Activated naive CD8-positive, alpha-beta T cell treated with anti-CD3 and anti-CD28 coated beads, Interleukin-2, amount 50 U/mL, for 24 hours (primary cell): ENCODE results near the gene ZBTB7C.
A peak's percentile ranks its signal among the peaks of the same experiment; 100 is the strongest.

Source experiments
- ATAC-seq: fragments of 150-1000 bp; cut with Tn5 transposase; one replicate; pipeline ENCODE4 v1.10.0; 2021
- DNase-seq: peaks from one replicate; pipeline ENCODE4 v3.0.0; 2021
- H3K27ac Mint-ChIP-seq: one replicate; pipeline ENCODE4 v1.8.0; 2021; ENCODE audit warnings: mild to moderate bottlenecking, mixed read lengths
- H3K27me3 Mint-ChIP-seq: one replicate; pipeline ENCODE4 v1.8.0; 2021; ENCODE audit warnings: mixed read lengths
- H3K36me3 Mint-ChIP-seq: one replicate; pipeline ENCODE4 v1.8.0; 2021; ENCODE audit warnings: low read depth, mixed read lengths
- H3K4me1 Mint-ChIP-seq: one replicate; pipeline ENCODE4 v1.8.0; 2021; ENCODE audit warnings: mixed read lengths
- H3K4me3 Mint-ChIP-seq: one replicate; pipeline ENCODE4 v1.8.0; 2021; ENCODE audit warnings: mild to moderate bottlenecking, moderate library complexity, mixed read lengths
- H3K9me3 Mint-ChIP-seq: one replicate; pipeline ENCODE4 v1.8.0; 2021; ENCODE audit warnings: mixed read lengths

ZBTB7C gene

DNA sequence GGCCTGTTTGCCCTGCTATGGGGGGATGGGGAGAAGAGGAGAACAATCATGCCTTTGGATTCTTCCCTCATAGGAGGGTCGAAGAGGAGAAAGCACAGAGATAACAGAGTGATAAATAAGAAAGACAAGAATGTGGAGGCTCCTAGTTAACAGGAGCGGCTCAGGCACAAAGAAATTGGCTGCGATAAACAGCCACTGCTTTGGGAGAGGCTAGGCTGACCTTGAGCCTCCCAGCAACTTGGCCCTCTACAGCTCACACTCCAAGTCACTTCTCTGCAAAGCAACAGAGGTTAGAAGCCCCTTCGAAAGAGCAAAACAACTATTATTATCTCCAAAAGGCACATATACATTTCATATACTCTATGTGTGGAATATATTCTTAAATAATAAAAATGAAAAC lies 69.5 kb downstream of the ZBTB7C start:
- no peaks in the 10 kb centered on the region for H3K4me1 Mint-ChIP-seq
- H3K27me3 Mint-ChIP-seq, result no peaks in the 10 kb centered on the region
- no peaks in the 10 kb centered on the region for H3K36me3 Mint-ChIP-seq
- ATAC-seq, result no peak
- H3K27ac Mint-ChIP-seq, result no peak overlapping the region
- H3K9me3 Mint-ChIP-seq, result no peaks in the 10 kb centered on the region
- no peak overlapping the region for H3K4me3 Mint-ChIP-seq
- no peak for DNase-seq

DNA sequence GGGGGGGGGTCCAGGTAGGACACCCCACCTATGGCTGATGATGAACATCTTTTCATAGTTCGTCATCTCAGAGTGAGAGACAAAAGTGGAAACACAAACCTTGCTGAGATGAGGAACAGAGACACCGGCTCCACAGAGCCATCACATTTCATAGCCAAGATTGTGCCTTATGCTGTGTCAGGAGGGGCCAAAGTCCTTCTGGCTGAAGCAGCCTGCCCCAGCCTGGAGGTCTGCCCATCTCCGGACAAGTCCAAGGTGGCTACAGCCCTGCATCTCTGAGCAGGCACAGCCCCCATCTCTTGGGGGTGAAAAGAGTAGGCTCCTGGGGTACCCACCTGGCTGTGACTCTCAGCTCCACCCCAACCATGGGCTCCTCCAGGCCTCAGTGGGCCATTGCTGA lies 70.3 kb downstream of the ZBTB7C start:
- H3K4me1 Mint-ChIP-seq, result no peaks in the 10 kb centered on the region
- ATAC-seq, result no peak
- DNase-seq, result no peak
- H3K27me3 Mint-ChIP-seq, result peaks cover 4% of the 10 kb centered on the region
- H3K27ac Mint-ChIP-seq, result no peak overlapping the region
- H3K9me3 Mint-ChIP-seq, result no peaks in the 10 kb centered on the region
- no peak overlapping the region for H3K4me3 Mint-ChIP-seq
- H3K36me3 Mint-ChIP-seq, result no peaks in the 10 kb centered on the region

DNA sequence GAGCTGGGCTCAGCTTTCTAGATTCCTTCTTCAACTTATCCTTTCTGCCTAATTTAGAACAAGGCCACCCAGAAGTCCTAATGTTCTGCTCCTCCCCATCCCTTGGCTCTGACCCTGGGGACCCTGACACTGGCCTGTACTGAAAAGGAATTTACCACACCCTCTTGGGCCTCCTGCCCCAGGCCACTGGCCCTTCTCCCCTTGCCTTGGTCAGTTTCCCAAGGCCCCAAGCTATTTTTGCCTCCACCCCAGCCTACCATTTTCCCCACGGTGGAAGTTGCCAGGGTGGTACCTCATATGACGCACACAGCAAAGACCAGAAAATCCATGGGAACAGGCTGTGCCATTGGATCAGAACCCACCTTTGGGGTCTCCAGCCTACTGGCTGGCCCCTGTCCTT lies 72.1 kb downstream of the ZBTB7C start:
- Mint-ChIP-seq H3K4me3 (no peak overlapping the region), H3K27me3 (peaks cover 6% of the 10 kb centered on the region), H3K27ac (no peak overlapping the region), H3K36me3 (no peaks in the 10 kb centered on the region), H3K4me1 (no peaks in the 10 kb centered on the region), H3K9me3 (no peaks in the 10 kb centered on the region)
- no peak for ATAC-seq
- DNase-seq, result no peak

DNA sequence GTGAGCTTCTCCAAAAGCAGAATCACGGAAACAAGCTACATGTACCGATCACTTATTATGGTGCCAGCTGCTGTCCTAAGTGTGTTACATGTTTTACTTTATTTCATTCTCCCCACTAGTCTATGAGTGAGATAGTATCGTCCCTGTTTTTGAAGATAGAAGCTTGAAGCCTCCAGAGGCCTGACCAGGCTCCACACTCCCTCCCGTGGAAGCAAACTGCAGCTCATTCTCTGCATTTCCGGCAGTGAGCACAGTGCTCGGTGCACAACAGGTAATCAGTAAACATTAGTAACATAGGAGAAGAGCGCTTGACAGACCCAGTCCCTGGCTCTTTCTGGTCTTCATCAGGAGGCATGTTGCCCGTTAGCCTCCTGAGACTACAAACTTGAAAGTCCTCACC lies 72.9 kb downstream of the ZBTB7C start:
- Mint-ChIP-seq H3K9me3 (no peaks in the 10 kb centered on the region), H3K4me1 (no peaks in the 10 kb centered on the region), H3K36me3 (no peaks in the 10 kb centered on the region), H3K4me3 (no peak overlapping the region), H3K27me3 (peaks cover 7% of the 10 kb centered on the region), H3K27ac (no peak overlapping the region)
- DNase-seq (no peak), ATAC-seq (no peak)

DNA sequence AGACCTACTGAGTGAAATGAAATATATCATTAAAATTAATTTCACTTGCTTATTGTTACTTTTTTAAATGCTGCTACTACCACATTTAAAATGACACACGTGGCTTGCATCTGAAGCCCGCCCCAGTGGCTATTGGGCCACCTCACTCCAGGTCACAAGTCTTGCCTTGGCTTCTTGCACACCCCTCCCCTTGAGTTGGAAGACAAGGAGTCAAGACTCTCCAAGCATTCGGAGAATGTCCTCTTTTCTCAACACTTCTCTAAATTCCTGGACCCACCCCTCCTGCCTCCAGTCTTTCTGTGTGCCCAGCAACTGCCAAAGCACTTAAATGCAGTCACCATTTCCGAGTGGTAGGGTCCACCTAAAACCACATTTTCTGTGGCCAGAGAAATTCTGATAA lies 73.4 kb downstream of the ZBTB7C start:
- no peak for ATAC-seq

DNA sequence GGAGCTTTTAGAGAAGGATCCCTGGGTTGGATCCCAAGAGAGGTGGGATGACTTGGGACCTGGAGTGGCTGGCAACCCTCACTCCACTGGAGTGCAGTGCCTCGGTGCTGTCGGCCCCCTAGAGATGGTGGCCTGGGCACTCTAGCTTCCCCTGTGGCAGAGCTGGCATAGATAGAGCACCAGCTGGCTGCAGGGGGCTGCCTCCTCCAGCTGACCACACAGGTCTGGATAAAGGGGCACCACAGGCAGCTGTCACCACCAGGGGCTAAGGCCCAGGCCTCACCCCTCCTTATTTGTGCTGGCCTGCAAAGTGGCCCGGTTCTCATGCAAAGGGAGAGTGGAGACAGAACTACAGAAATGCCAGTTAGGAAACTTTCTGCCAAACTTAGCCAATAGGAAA lies 74.3 kb downstream of the ZBTB7C start:
- no peaks in the 10 kb centered on the region for H3K9me3 Mint-ChIP-seq
- H3K4me1 Mint-ChIP-seq, result no peaks in the 10 kb centered on the region
- no peak overlapping the region for H3K4me3 Mint-ChIP-seq
- no peaks in the 10 kb centered on the region for H3K36me3 Mint-ChIP-seq
- H3K27me3 Mint-ChIP-seq, result peaks cover 7% of the 10 kb centered on the region
- no peak overlapping the region for H3K27ac Mint-ChIP-seq
- ATAC-seq (no peak), DNase-seq (no peak)

More for the DNA sequence above, 73.4 kb downstream of the ZBTB7C start:
- Mint-ChIP-seq H3K27ac (no peak overlapping the region), H3K9me3 (no peaks in the 10 kb centered on the region), H3K27me3 (peaks cover 7% of the 10 kb centered on the region), H3K36me3 (no peaks in the 10 kb centered on the region), H3K4me3 (no peak overlapping the region), H3K4me1 (no peaks in the 10 kb centered on the region)
- DNase-seq, result no peak

DNA sequence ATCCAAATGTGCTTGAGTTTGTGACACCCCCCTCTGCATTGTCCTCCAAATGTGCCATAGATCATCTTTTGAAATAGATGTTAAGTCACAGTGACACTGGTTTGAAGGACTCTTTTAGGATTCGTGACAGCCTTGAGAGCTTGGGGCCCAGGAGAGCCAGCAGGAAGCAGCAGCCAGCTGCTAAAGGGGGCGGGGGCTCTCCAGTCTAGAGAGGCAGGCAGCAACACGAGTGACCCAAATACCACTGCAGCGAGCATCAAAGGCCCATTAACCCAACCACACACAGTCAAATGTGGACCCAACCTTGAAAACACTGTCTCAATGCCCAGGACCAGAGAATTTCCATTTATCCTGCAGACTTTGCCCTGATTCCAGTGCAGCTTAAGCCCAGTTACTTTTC lies 75.6 kb downstream of the ZBTB7C start:
- Mint-ChIP-seq H3K27ac (no peak overlapping the region), H3K4me3 (no peak overlapping the region), H3K27me3 (peaks cover 7% of the 10 kb centered on the region), H3K9me3 (no peaks in the 10 kb centered on the region), H3K4me1 (no peaks in the 10 kb centered on the region), H3K36me3 (no peaks in the 10 kb centered on the region)
- no peak for DNase-seq
- ATAC-seq, result no peak

DNA sequence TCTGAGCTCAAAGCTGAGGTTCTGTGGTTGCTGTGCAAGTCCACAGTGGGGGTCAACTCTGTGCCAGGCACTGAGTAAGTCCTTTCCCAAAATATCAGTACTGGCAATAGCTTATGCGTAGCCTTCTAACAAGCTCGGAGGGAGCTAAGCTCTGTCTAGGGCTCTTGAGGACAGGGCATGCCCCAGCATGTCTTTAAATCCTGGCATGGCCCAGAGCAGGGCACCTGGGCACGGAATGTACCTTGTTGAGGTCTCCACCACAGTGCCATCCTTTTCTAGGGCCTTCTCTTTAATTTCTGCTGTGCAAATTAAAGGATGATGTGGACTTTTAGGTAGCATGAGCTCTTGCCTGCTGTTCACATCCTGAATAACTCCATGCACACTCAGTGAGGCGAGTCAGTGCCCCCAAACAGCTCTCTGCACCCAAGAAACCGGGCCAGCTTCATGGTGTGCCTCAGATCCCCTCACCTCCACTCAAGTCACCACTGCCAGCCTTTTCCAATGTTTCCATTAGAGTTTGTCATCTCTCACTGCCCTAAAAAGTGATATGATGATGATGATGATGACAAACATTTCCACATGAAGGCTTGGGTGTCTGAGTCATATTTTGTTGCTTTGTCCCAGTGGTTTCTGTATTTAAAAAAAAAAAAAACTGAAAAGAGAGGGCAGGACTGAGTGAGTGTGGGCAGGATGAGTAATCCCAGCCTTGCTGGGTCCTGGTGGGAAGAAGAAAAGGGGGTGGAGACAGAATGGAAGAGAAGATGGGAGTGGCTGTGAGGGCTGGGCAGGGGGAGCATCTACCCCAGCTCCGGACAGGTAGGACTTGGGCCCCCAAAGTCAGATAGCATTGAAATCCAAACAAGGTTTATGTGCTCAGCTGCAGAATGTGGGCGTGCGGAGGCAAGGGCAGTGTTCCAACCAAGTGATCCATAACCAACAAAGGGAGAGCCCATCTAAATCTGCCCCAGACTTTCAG lies 78.9 kb downstream of the ZBTB7C start:
- ATAC-seq (peak; percentile 52), DNase-seq (no peak)
- Mint-ChIP-seq H3K36me3 (no peaks in the 10 kb centered on the region), H3K9me3 (no peaks in the 10 kb centered on the region), H3K4me3 (no peak overlapping the region), H3K27ac (no peak overlapping the region), H3K4me1 (no peaks in the 10 kb centered on the region), H3K27me3 (peaks cover 7% of the 10 kb centered on the region)

DNA sequence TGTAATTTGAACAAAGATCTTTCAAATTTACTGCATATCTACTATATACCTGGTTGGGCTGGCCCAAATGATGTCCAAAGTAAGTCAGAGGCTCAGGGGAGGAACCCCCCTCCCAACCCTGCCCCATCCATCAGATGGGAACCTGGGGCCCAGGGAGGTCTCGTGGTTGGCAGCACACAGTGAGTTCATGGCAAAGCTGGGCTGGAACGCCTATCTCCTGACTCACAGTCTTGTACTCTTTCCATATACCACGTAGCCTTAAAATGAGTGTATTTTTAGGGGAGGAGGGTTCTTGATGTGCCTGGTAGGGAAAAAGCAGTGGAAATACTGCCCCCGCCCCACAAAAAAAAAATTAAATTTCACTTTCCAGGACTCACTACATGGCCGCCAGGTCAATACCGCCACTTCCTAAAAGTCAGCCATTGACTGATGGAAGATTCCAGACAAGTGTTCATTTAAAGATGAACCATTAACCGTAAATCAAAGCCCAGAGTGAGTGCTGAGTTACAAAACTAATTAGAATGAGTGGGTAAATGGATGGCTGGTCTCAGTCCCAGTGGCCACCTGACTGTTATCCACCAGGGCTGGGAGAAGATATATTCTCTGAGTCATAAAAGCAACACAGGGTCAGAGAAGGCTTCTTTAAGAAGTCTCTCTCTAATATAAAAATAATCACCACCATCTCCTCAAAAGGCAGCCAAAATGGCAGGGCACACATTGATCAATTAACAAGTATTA lies 80.5 kb downstream of the ZBTB7C start:
- no peaks in the 10 kb centered on the region for H3K9me3 Mint-ChIP-seq
- no peak overlapping the region for H3K4me3 Mint-ChIP-seq
- no peaks in the 10 kb centered on the region for H3K36me3 Mint-ChIP-seq
- no peaks in the 10 kb centered on the region for H3K4me1 Mint-ChIP-seq
- H3K27me3 Mint-ChIP-seq, result peaks cover 6% of the 10 kb centered on the region
- DNase-seq (no peak), ATAC-seq (no peak)
- H3K27ac Mint-ChIP-seq, result no peak overlapping the region

DNA sequence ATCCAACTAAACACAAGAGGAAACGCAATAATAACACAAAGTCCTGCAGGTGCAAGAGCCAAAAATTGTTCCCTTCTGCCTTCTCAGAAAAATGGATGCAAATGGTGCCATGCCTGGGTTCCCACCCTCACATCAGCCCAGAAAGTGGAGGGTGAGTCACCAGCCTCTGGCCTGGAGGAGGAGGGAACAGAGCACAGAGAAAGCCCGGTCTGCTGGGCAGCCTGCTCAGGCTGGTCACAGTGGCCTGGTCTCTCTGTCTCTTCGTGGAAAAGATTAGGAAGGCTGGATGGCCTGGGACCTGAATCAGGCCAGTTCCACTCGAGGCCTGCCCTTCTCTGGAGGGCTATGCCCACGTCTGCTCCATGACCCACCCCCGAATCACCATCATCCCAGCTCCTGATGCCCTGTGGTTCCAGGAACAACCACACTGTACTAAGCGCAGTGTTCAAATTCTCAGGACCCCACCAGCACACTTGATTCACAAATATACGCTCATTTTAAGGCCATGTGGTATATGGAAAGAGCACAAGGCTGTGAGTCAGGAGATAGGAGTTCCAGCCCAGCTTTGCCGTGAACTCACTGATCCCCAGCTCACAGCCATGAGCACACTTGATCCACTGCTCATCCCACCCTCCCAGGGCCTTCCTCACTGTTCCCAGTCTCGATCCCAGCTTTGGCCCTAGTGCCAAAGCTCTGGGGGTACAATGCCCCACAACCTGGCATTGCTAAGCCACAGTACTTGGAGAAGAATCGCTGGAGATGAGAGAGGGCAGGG lies 82.1 kb downstream of the ZBTB7C start:
- ATAC-seq, result no peak
- DNase-seq, result no peak
- Mint-ChIP-seq H3K36me3 (no peaks in the 10 kb centered on the region), H3K27me3 (peaks cover 5% of the 10 kb centered on the region), H3K27ac (no peak overlapping the region), H3K9me3 (no peaks in the 10 kb centered on the region), H3K4me1 (no peaks in the 10 kb centered on the region), H3K4me3 (no peak overlapping the region)

DNA sequence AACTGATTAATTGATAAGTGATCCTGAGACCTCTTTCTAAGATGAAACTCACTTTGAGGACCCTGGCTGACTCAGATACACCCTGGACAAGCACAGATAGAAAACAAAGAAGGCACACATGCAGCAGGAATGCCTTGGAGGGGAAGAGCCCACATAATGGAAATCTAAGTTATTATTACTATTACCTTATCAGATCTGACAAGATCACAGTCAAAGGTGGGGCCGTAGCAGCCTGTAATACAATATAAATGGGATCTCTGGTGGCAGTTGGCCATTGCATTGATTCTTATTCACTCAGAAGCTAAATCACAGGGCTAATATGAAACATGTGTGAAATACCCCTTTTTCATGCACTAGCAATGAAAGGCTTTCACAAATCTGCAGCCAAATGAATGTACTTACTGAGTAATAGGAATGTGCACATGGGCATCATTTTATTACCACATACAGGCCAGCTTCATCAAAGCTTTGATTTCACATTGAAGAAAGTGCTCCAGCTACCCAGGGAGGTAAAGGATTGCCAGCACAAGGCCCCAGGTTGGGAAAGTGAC lies 84.0 kb downstream of the ZBTB7C start:
- Mint-ChIP-seq H3K9me3 (no peaks in the 10 kb centered on the region), H3K27me3 (peaks cover 3% of the 10 kb centered on the region), H3K4me3 (no peak overlapping the region), H3K27ac (no peak overlapping the region), H3K4me1 (no peaks in the 10 kb centered on the region), H3K36me3 (no peaks in the 10 kb centered on the region)
- DNase-seq (no peak), ATAC-seq (no peak)

DNA sequence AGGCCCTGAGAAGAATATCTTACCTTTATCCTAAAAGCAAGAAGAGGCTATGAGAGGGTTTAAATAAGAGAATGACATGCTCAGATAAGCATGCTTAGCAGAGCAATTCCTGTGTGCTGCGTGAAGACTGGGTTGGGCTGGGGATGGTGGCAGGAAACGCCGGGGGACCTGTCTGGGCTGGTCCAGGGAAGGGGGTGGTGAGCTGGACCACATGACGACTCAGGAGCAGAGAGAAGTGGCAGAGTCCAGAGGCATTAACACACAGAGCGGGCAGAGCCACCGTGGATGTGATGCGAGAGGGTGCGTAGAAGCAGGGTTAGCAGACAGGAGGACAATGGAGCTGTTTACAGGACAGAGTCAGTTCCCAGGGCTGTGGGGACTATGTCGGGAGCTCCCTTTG lies 84.5 kb downstream of the ZBTB7C start:
- Mint-ChIP-seq H3K27ac (no peak overlapping the region), H3K36me3 (no peaks in the 10 kb centered on the region), H3K4me3 (no peak overlapping the region)

DNA sequence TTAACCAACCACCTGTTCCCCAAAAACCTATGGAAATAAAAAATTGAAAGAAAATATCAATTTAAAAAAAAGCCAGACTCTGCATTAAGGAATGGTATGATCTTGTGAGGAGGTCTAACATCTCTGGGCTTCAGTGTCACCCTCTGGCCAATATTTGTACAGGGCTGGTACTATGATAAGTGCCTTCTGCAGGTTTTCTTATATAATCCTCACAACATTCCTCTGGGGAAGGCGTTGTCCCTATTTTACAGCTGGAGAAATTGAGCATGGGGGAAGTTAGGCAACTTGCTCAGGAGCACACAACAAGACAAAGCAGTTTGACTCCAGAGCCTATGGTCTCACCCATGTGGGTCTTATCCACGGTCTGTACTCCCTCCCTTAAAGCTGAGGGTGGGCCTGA lies 86.0 kb downstream of the ZBTB7C start:
- Mint-ChIP-seq H3K9me3 (no peaks in the 10 kb centered on the region), H3K27ac (no peak overlapping the region), H3K27me3 (peaks cover 3% of the 10 kb centered on the region), H3K4me3 (no peak overlapping the region), H3K4me1 (no peaks in the 10 kb centered on the region), H3K36me3 (no peaks in the 10 kb centered on the region)
- DNase-seq, result no peak
- ATAC-seq, result no peak

More for the DNA sequence above, 84.5 kb downstream of the ZBTB7C start:
- Mint-ChIP-seq H3K27me3 (peaks cover 3% of the 10 kb centered on the region), H3K9me3 (no peaks in the 10 kb centered on the region), H3K4me1 (no peaks in the 10 kb centered on the region)
- ATAC-seq (no peak), DNase-seq (no peak)

DNA sequence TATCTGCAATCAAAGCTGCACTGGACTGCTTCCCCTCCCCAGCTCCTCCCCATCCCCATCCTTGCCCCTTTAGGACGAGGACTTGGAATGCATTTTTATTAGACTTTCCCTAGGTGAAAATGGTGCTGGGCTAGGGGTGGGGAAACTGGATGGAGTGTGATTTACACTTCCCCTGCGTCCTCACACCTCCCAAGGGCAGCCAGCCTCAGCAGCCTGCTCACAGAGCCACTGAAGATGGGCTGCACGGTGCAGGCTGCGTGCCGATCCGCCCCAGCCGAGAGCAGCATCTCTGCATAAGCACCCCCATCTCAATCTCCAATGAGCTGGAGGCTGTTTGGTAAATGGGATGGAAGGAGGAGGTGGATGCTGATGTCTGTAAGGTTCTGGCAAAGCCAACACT lies 87.6 kb downstream of the ZBTB7C start:
- no peaks in the 10 kb centered on the region for H3K36me3 Mint-ChIP-seq
- H3K27me3 Mint-ChIP-seq, result peaks cover 3% of the 10 kb centered on the region
- DNase-seq, result no peak
- H3K9me3 Mint-ChIP-seq, result no peaks in the 10 kb centered on the region
- no peak for ATAC-seq
- no peak overlapping the region for H3K4me3 Mint-ChIP-seq
- no peak overlapping the region for H3K27ac Mint-ChIP-seq
- H3K4me1 Mint-ChIP-seq, result no peaks in the 10 kb centered on the region
